GM12892 (cell line): ENCODE data around the gene NEK8.

Source experiments
- POLR2A ChIP-seq: IDR thresholded peaks from 2 replicates; pipeline ENCODE4 v1.6.1; 2011; ENCODE audit warnings: low read depth, low read length, control low read depth
- POLR2AphosphoS5 ChIP-seq: IDR thresholded peaks from 2 replicates; pipeline ENCODE4 v1.6.1; 2011; ENCODE audit warnings: low read depth, low read length, control low read depth

- TF ChIP-seq POLR2A (peak; percentile 62; the same call in 1 of the 2 replicates), POLR2AphosphoS5 (peak; percentile 8; the same call in 1 of the 2 replicates)
These were observed at the start of gene NEK8 for GRCh38 chr17:28728364-28729200.
